ENCODE data around the gene ASPA. TPM values are rescaled to one million over a fixed set of nuclear protein-coding genes. Genes with fewer than 3 reads are reported as not detected.

The ASPA gene
- total and polyA plus RNA-seq, 2 of the 13 experiments (the other 11 are each of a cell fraction or from before 2014, with no cell fraction given): not detected

DNA sequence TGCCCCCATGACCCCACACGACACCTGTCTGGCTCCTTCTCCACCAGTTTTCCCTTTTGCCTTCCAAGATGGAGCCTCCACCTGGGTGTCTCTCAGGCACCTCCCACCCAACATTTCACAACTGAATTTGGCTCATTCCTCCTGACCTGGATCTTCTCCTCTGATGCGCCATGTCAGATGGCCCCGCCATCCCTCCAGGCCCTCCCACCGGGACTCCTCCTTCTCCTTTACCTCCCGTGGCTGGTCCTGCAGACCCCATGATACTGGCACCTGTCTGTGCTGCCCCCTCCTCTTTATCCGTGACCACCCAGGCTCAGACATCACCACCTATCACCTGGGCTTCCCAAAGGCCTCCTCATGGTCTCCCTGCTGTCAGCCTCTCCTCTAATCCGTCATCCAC, 77.1 kb downstream of the ASPA start (continued):
- TF ChIP-seq, protein P1, sequence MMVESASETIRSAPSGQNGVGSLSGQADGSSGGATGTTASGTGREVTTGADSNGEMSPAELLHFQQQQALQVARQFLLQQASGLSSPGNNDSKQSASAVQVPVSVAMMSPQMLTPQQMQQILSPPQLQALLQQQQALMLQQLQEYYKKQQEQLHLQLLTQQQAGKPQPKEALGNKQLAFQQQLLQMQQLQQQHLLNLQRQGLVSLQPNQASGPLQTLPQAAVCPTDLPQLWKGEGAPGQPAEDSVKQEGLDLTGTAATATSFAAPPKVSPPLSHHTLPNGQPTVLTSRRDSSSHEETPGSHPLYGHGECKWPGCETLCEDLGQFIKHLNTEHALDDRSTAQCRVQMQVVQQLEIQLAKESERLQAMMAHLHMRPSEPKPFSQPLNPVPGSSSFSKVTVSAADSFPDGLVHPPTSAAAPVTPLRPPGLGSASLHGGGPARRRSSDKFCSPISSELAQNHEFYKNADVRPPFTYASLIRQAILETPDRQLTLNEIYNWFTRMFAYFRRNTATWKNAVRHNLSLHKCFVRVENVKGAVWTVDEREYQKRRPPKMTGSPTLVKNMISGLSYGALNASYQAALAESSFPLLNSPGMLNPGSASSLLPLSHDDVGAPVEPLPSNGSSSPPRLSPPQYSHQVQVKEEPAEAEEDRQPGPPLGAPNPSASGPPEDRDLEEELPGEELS (CRISPR knock-in tag; IDR thresholded peaks at IDR 0.05): no peak

Other genes starting within 250 kb of the ASPA start
- not detected in 2 replicates for gene OR3A1, start 177.6 kb upstream of the ASPA start, total RNA-seq (2016; rRNA removed; fragmentation: Illumina TruSeq; extraction: Trizol)
- gene OR3A1, start 177.6 kb upstream of the ASPA start, polyA plus RNA-seq (2011; rRNA removed): not detected in 2 replicates
- gene OR3A2, start 89.7 kb upstream of the ASPA start, total RNA-seq (2016; rRNA removed; fragmentation: Illumina TruSeq; extraction: Trizol): not detected in 2 replicates
- gene OR3A2, start 89.7 kb upstream of the ASPA start, polyA plus RNA-seq (2011; rRNA removed): not detected in 2 replicates
- not detected in 2 replicates for gene OR1E1, start 77.6 kb upstream of the ASPA start, total RNA-seq (2016; rRNA removed; fragmentation: Illumina TruSeq; extraction: Trizol)
- not detected in 2 replicates for gene OR1E1, start 77.6 kb upstream of the ASPA start, polyA plus RNA-seq (2011; rRNA removed)
- gene OR3A3, start 64.6 kb upstream of the ASPA start, total RNA-seq (2016; rRNA removed; fragmentation: Illumina TruSeq; extraction: Trizol): not detected in 2 replicates
- not detected in 2 replicates for gene OR3A3, start 64.6 kb upstream of the ASPA start, polyA plus RNA-seq (2011; rRNA removed)
- not detected in 2 replicates for gene OR1E2, start 42.2 kb upstream of the ASPA start, total RNA-seq (2016; rRNA removed; fragmentation: Illumina TruSeq; extraction: Trizol)
- gene OR1E2, start 42.2 kb upstream of the ASPA start, polyA plus RNA-seq (2011; rRNA removed): not detected in 2 replicates
- gene SPATA22, start 4.2 kb upstream of the ASPA start, total RNA-seq (2016; rRNA removed; fragmentation: Illumina TruSeq; extraction: Trizol): not detected in 2 replicates
- not detected in 2 replicates for gene SPATA22, start 4.2 kb upstream of the ASPA start, polyA plus RNA-seq (2011; rRNA removed)
- 0.46 and 1.0 TPM in 2 replicates for gene TRPV3, start 81.8 kb downstream of the ASPA start, total RNA-seq (2016; rRNA removed; fragmentation: Illumina TruSeq; extraction: Trizol)
- 0.40 and 0.90 TPM in 2 replicates for gene TRPV3, start 81.8 kb downstream of the ASPA start, polyA plus RNA-seq (2011; rRNA removed)
- gene TRPV1, start 133.4 kb downstream of the ASPA start, total RNA-seq (2016; rRNA removed; fragmentation: Illumina TruSeq; extraction: Trizol): 2.2 and 5.3 TPM in 2 replicates
- 8.0 and 9.5 TPM in 2 replicates for gene TRPV1, start 133.4 kb downstream of the ASPA start, polyA plus RNA-seq (2011; rRNA removed)
- gene SHPK, start 160.3 kb downstream of the ASPA start, total RNA-seq (2016; rRNA removed; fragmentation: Illumina TruSeq; extraction: Trizol): 25.2 and 30.9 TPM in 2 replicates
- 16.2 and 20.4 TPM in 2 replicates for gene SHPK, start 160.3 kb downstream of the ASPA start, polyA plus RNA-seq (2011; rRNA removed)
- 6.5 and 13.7 TPM in 2 replicates for gene CTNS, start 160.8 kb downstream of the ASPA start, total RNA-seq (2016; rRNA removed; fragmentation: Illumina TruSeq; extraction: Trizol)
- gene CTNS, start 160.8 kb downstream of the ASPA start, polyA plus RNA-seq (2011; rRNA removed): 9.5 and 13.0 TPM in 2 replicates
- gene TAX1BP3, start 192.6 kb downstream of the ASPA start, total RNA-seq (2016; rRNA removed; fragmentation: Illumina TruSeq; extraction: Trizol): 44.5 and 45.1 TPM in 2 replicates
- gene TAX1BP3, start 192.6 kb downstream of the ASPA start, polyA plus RNA-seq (2011; rRNA removed): 16.7 and 20.4 TPM in 2 replicates
- 42.2 and 45.1 TPM in 2 replicates for gene EMC6, start 192.8 kb downstream of the ASPA start, total RNA-seq (2016; rRNA removed; fragmentation: Illumina TruSeq; extraction: Trizol)
- gene EMC6, start 192.8 kb downstream of the ASPA start, polyA plus RNA-seq (2011; rRNA removed): 47.7 and 53.7 TPM in 2 replicates
- gene P2RX5, start 220.2 kb downstream of the ASPA start, total RNA-seq (2016; rRNA removed; fragmentation: Illumina TruSeq; extraction: Trizol): 0.90 and 0.95 TPM in 2 replicates
- gene P2RX5, start 220.2 kb downstream of the ASPA start, polyA plus RNA-seq (2011; rRNA removed): 1.0 and 1.7 TPM in 2 replicates
- gene HASPIN, start 247.9 kb downstream of the ASPA start, total RNA-seq (2016; rRNA removed; fragmentation: Illumina TruSeq; extraction: Trizol): 7.8 and 8.1 TPM in 2 replicates
- gene HASPIN, start 247.9 kb downstream of the ASPA start, polyA plus RNA-seq (2011; rRNA removed): 1.9 and 2.7 TPM in 2 replicates